GM12874 (cell line): ENCODE results near the gene PRSS21.

Experiments
- CTCF ChIP-seq: IDR thresholded peaks from 2 replicates; pipeline ENCODE4 v1.5.1; 2011; ENCODE audit warnings: low read depth, mild to moderate bottlenecking, control low read depth, low read length, moderate library complexity; ENCODE audit not compliant: insufficient read depth

PRSS21 gene

GRCh38 chr16:2813771-2814221 lies 3.2 kb upstream of the PRSS21 start:
- TF ChIP-seq CTCF: no peak

GRCh38 chr16:2814551-2815298 lies 2.3 kb upstream of the PRSS21 start:
- no peak for TF ChIP-seq CTCF

- TF ChIP-seq CTCF: no peak
These were observed 1.7 kb upstream of the PRSS21 start for GRCh38 chr16:2815299-2815771.

GRCh38 chr16:2817340-2818271 lies 569 bp downstream of the PRSS21 start:
- TF ChIP-seq CTCF: no peak

- no peak for TF ChIP-seq CTCF
These were observed 1.3 kb downstream of the PRSS21 start for GRCh38 chr16:2818272-2818876.

GRCh38 chr16:2819179-2819938 lies 2.3 kb downstream of the PRSS21 start:
- TF ChIP-seq CTCF: no peak
